AG04450 (cell line): Measurements from ENCODE around the gene GNLY. TPM values are rescaled to one million over a fixed set of nuclear protein-coding genes. Genes with fewer than 3 reads are reported as not detected.

Source experiments
- CTCF ChIA-PET: fragments of 300-600, 350-600 bp; formaldehyde crosslinking; extraction: SDS; loops from one replicate; lab custom pipeline; 2022; ENCODE audit warnings: antibody characterized with exemption, inconsistent platforms; lab: Charles Lee
- POLR2A ChIA-PET: fragments of 350-600 bp; formaldehyde crosslinking; extraction: SDS; loops from one replicate; lab custom pipeline; 2021; ENCODE audit warnings: antibody characterized with exemption, inconsistent platforms; lab: Yijun Ruan, JAX
- DNase-seq: peaks from one replicate; pipeline ENCODE4 v3.0.0-alpha.2; 2011; ENCODE audit warnings: low read depth, low spot score
- H3K27ac ChIP-seq: one replicate; pipeline ENCODE4 v1.5.1; 2012; ENCODE audit warnings: low read depth, low read length, control low read depth
- H3K27me3 ChIP-seq: one replicate; pipeline ENCODE4 v1.6.0; 2012; ENCODE audit warnings: low read length; ENCODE audit not compliant: control insufficient read depth, insufficient read depth
- H3K4me3 ChIP-seq: 2 replicates; pipeline ENCODE4 v1.5.1; 2011; ENCODE audit warnings: mild to moderate bottlenecking, low read depth, low read length, control low read depth
- H3K9me3 ChIP-seq: 2 replicates; pipeline ENCODE4 v1.5.1; 2012; ENCODE audit warnings: low read length; ENCODE audit not compliant: control insufficient read depth, insufficient read depth
- polyA plus RNA-seq: library from polyadenylated mRNA; depleted of rRNA; stranded (reverse); fragments of >200 nt; gene quantifications from 2 replicates; pipeline ENCODE4 v1.2.3, GENCODE V29; 2011
- TF ChIP-seq, protein P1 (sequence below): IDR thresholded peaks from 2 replicates; pipeline ENCODE4 v1.5.1; 2011; ENCODE audit warnings: low read depth, low read length, control low read depth, inconsistent platforms

GNLY gene
- polyA plus RNA-seq, 1 experiment = not detected

- Histone ChIP-seq H3K27me3 (no peaks in the 10 kb centered on the region), H3K27ac (no peak overlapping the region), H3K4me3 (no peak overlapping the region), H3K9me3 (no peaks in the 10 kb centered on the region)
- DNase-seq = no peak
- POLR2A ChIA-PET = no interaction called here
- TF ChIP-seq, protein P1, sequence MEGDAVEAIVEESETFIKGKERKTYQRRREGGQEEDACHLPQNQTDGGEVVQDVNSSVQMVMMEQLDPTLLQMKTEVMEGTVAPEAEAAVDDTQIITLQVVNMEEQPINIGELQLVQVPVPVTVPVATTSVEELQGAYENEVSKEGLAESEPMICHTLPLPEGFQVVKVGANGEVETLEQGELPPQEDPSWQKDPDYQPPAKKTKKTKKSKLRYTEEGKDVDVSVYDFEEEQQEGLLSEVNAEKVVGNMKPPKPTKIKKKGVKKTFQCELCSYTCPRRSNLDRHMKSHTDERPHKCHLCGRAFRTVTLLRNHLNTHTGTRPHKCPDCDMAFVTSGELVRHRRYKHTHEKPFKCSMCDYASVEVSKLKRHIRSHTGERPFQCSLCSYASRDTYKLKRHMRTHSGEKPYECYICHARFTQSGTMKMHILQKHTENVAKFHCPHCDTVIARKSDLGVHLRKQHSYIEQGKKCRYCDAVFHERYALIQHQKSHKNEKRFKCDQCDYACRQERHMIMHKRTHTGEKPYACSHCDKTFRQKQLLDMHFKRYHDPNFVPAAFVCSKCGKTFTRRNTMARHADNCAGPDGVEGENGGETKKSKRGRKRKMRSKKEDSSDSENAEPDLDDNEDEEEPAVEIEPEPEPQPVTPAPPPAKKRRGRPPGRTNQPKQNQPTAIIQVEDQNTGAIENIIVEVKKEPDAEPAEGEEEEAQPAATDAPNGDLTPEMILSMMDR = no peak
- CTCF ChIA-PET = interaction anchor here (10.0 kb wide), 1 partner anchor 25 kb away, joined by 88 read pairs; no protein-coding TSS in a partner anchor
Observed at GRCh38 chr2:85681372-85681763, 12.8 kb upstream of the GNLY start.

GRCh38 chr2:85681776-85682175 lies 12.4 kb upstream of the GNLY start:
- Histone ChIP-seq H3K9me3 (no peaks in the 10 kb centered on the region), H3K27ac (no peak overlapping the region), H3K27me3 (no peaks in the 10 kb centered on the region), H3K4me3 (no peak overlapping the region)
- TF ChIP-seq, protein P1 = no peak
- CTCF ChIA-PET = interaction anchor here (10.0 kb wide), 1 partner anchor 25 kb away, joined by 88 read pairs; no protein-coding TSS in a partner anchor
- POLR2A ChIA-PET = no interaction called here
- no peak for DNase-seq

- no peak for DNase-seq
- CTCF ChIA-PET = interaction anchor here (10.0 kb wide), 1 partner anchor 24 kb away, joined by 88 read pairs; no protein-coding TSS in a partner anchor
- no peaks in the 10 kb centered on the region for H3K27me3 ChIP-seq
- H3K4me3 ChIP-seq = no peak overlapping the region
- TF ChIP-seq, protein P1 = no peak
- no peak overlapping the region for H3K27ac ChIP-seq
- POLR2A ChIA-PET = no interaction called here
- H3K9me3 ChIP-seq = no peaks in the 10 kb centered on the region
Observed at GRCh38 chr2:85682378-85682777, 11.8 kb upstream of the GNLY start.

DNA sequence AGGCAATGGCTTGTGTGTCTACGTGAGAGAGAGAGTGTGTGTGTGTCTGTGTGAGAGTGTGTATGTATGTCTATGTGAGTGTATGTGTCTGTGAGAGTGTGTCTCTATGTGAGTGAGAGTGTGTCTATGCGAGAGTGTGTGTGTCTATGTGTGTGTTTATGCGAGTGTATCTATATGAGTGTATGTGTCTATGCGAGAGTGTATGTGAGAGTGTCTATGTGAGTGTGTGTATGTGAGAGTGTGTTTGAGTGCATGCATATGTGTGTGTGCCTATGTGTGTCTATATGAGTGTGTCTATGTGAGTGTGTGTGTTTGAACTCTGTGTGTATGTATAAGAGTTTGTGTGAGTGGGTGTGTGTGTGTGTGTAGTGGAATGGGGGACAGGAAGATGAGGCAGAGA lies 9.8 kb upstream of the GNLY start:
- no peak overlapping the region for H3K4me3 ChIP-seq
- no peak overlapping the region for H3K27ac ChIP-seq
- TF ChIP-seq, protein P1 = no peak
- ChIA-PET POLR2A (no interaction called here), CTCF (interaction anchor here (0.7 to 10.0 kb wide), 3 partner anchors 22 to 47 kb away, joined by 3 to 88 read pairs (median 4); no protein-coding TSS in a partner anchor)
- DNase-seq = no peak
- H3K9me3 ChIP-seq = no peaks in the 10 kb centered on the region
- no peaks in the 10 kb centered on the region for H3K27me3 ChIP-seq

DNA sequence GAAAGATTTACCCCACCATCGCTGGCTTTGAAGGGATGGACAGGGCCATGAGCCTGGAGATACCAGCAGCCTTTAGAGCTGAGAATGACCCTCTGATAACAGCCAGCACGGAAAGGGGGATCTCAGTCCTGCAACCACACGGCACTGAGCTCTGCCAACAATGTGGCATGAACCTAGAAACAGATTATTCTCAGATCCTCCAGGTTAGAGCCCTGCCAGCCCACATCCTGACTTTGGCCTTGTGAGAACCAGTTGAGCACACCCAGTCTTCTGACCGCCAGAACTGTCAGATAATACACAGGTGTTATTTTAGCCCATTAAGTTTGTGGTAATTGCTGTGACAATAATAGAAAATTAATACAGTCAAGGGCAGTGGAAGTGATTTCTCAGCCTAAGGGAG lies 9.4 kb upstream of the GNLY start:
- Histone ChIP-seq H3K27me3 (no peaks in the 10 kb centered on the region), H3K27ac (no peak overlapping the region), H3K4me3 (no peak overlapping the region), H3K9me3 (no peaks in the 10 kb centered on the region)
- TF ChIP-seq, protein P1 = no peak
- ChIA-PET CTCF (interaction anchor here (1.3 to 10.0 kb wide), 2 partner anchors 22 to 36 kb away, joined by 3 to 88 read pairs; no protein-coding TSS in a partner anchor), POLR2A (no interaction called here)
- no peak for DNase-seq
